GM12892 (cell line): ENCODE measurements around the gene CABP4.
A peak's percentile ranks its signal among the peaks of the same experiment; 100 is the strongest.

Experiments used
- DNase-seq: peaks from one replicate; pipeline ENCODE4 v3.0.0; 2011; ENCODE audit not compliant: insufficient read length
- FAIRE-seq: peaks from 2 replicates; lab custom pipeline; 2011; peaks lifted over from hg19 to GRCh38; lab: Jason Lieb, UNC
- POLR2A ChIP-seq: IDR thresholded peaks from 2 replicates; pipeline ENCODE4 v1.6.1; 2011; ENCODE audit warnings: low read depth, low read length, control low read depth
- POLR2AphosphoS5 ChIP-seq: IDR thresholded peaks from 2 replicates; pipeline ENCODE4 v1.6.1; 2011; ENCODE audit warnings: low read depth, low read length, control low read depth
- TAF1 ChIP-seq: IDR thresholded peaks from 2 replicates; pipeline ENCODE4 v1.6.1; 2011; ENCODE audit warnings: low read depth, mild to moderate bottlenecking, control low read depth, low read length, borderline replicate concordance

CABP4 gene

GRCh38 chr11:67505605-67506396 lies 50.6 kb downstream of the CABP4 start:
- peak; percentile 96 for FAIRE-seq
- no peak for TF ChIP-seq POLR2A
- DNase-seq: peak; percentile 82

GRCh38 chr11:67506426-67507051 lies 51.4 kb downstream of the CABP4 start:
- DNase-seq (no peak), FAIRE-seq (no peak)
- no peak for TF ChIP-seq POLR2AphosphoS5
- TF ChIP-seq POLR2A: no peak
- TF ChIP-seq TAF1: no peak

GRCh38 chr11:67507242-67507863 lies 52.2 kb downstream of the CABP4 start:
- DNase-seq (no peak), FAIRE-seq (no peak)
- no peak for TF ChIP-seq TAF1
- TF ChIP-seq POLR2A: no peak
- TF ChIP-seq POLR2AphosphoS5: no peak; the same call in 1 of the 2 replicates

- peak; percentile 100 for FAIRE-seq
- DNase-seq: peak; percentile 98
- TF ChIP-seq POLR2A (peak; percentile 86), TAF1 (no peak)
Measured at GRCh38 chr11:67507864-67508485, 52.8 kb downstream of the CABP4 start, which contains the start of gene CDK2AP2. Gene CDK2AP2, minus strand, starts transcription at chr11:67508162. Its CDS starts 80 bp downstream, at chr11:67508082.

GRCh38 chr11:67508486-67509121 lies 53.5 kb downstream of the CABP4 start:
- peak; percentile 58; the same call in 1 of the 2 replicates for TF ChIP-seq POLR2A
- TF ChIP-seq TAF1: no peak
- FAIRE-seq (no peak), DNase-seq (peak; percentile 99)

GRCh38 chr11:67510023-67510345 lies 54.8 kb downstream of the CABP4 start:
- FAIRE-seq (no peak), DNase-seq (no peak)
- TF ChIP-seq POLR2A (no peak), TAF1 (no peak), POLR2AphosphoS5 (no peak)
